ENCODE measurements around the gene FGF19.

The FGF19 gene, protein sequence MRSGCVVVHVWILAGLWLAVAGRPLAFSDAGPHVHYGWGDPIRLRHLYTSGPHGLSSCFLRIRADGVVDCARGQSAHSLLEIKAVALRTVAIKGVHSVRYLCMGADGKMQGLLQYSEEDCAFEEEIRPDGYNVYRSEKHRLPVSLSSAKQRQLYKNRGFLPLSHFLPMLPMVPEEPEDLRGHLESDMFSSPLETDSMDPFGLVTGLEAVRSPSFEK

DNA sequence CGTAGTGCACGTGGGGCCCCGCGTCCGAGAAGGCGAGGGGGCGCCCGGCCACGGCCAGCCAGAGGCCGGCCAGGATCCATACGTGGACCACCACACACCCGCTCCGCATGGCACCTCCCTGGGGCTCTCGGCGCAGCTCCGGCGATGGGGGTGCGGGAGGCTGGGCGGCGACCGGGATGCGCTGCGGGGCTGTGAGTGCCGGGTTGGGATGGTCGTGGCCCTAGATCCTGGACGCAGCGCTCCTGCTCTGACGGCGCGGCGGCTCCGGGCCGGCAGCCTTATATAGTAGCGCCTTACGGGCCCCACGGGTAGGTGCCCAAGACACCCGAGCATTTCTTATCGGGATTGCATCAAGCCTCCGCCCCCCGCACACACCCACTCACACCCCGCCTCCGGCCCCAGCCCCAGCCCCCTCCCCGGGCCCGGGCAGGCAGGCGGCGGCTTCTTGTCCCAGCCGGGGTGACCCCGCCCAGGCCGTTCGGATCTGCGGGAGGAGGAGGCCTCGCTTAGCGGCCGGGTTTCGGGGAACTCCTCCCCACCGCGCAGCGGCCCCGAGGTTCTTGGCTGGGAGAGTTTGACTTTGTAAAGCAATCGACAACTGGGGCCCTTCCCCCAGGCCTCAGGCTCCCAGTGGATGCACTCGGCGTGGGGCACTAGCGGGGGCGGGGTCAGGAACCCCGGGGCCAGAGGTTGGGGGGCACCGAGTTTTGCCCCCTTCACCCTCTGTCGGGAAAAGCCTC lies at the start of gene FGF19:
Gene FGF19, minus strand, starts transcription at position 255 of the 740 bp plus-strand sequence. Its CDS starts 146 bp downstream, at position 109.
- Histone ChIP-seq H3K4me1 (ENCODE audit: control insufficient read depth, insufficient read depth, low read length) (peaks cover 39% of the 10 kb centered on the region), H3K9me3 (ENCODE audit: control insufficient read depth, insufficient read depth, low read length) (no peaks in the 10 kb centered on the region), H3K4me3 (ENCODE audit: low read depth, low read length) (peak within 1 kb of the TSS; percentile 76), H3K36me3 (ENCODE audit: control insufficient read depth, insufficient read depth, low read length) (peaks cover 10% of the 10 kb centered on the region), H3K9ac (ENCODE audit: low read depth, low read length) (peak within 1 kb of the TSS; percentile 63), H3K27ac (ENCODE audit: low read depth, low read length) (peak within 1 kb of the TSS; percentile 85), H3K27me3 (ENCODE audit: control insufficient read depth, insufficient read depth, low read length) (peaks cover 17% of the 10 kb centered on the region)

DNA sequence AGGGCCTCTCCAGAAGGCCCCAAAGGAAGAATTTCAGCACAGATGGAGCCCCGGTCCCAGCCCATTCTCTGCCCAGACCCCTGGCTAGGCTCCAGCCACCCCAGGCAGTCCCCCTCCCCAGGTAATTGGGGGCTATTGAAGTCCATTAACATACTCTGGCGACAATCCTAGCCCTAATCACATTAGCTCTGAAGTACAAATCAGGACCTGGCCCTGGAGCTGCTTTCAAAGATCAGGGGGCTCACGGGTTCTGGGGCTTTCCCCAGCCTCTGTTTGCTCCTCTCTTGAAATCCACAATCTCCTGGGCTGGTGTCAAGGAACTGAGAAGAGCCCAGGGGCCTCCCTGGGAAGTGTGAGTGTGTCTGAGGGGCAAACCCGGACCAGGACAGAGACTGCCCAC lies 49.1 kb upstream of the FGF19 start:
- Histone ChIP-seq H3K9ac (ENCODE audit: low read depth, low read length) (no peak overlapping the region), H3K4me1 (ENCODE audit: control insufficient read depth, insufficient read depth, low read length) (no peaks in the 10 kb centered on the region), H3K36me3 (ENCODE audit: control insufficient read depth, insufficient read depth, low read length) (no peaks in the 10 kb centered on the region), H3K9me3 (ENCODE audit: control insufficient read depth, insufficient read depth, low read length) (no peaks in the 10 kb centered on the region), H3K27ac (ENCODE audit: low read depth, low read length) (no peak overlapping the region), H3K4me3 (ENCODE audit: low read depth, low read length) (no peak overlapping the region), H3K27me3 (ENCODE audit: control insufficient read depth, insufficient read depth, low read length) (no peaks in the 10 kb centered on the region)

DNA sequence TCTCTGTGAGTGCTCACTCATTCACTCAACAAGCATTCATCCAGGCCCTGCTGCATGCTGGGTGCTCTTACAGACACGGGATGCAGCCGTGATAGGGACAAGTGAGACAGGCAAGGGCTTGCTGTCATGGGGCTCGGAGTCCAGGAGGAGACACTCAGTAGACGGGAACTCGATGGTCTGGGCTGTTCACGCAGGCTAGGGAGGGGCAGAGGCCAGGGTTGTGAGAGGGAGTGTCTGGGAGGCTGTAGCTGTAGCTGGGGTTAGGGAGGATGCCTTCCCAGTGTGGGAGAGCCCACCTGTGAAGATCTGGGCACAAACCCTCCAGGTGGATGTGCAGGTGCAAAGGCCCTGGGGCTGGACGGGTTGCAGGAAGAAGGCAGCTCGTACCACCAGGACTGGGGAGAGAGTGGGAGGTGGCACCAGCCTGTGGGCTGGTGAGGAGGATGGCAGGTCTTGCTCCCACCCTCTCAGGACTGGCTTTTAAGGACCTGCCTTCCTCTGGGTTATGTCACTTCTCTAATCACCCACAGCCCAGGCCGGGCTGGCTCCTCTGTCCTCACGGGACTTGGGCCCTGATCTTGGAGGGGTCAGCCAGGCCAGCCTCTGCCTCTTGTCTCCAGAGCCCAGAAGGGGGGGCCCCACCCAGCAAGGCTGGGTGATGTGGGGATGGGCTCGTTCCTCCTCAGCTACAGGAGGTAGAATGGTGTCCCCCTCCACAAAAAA lies 47.2 kb upstream of the FGF19 start:
- H3K27me3 ChIP-seq (ENCODE audit: control insufficient read depth, insufficient read depth, low read length), result no peaks in the 10 kb centered on the region
- H3K9ac ChIP-seq (ENCODE audit: low read depth, low read length), result no peak overlapping the region

DNA sequence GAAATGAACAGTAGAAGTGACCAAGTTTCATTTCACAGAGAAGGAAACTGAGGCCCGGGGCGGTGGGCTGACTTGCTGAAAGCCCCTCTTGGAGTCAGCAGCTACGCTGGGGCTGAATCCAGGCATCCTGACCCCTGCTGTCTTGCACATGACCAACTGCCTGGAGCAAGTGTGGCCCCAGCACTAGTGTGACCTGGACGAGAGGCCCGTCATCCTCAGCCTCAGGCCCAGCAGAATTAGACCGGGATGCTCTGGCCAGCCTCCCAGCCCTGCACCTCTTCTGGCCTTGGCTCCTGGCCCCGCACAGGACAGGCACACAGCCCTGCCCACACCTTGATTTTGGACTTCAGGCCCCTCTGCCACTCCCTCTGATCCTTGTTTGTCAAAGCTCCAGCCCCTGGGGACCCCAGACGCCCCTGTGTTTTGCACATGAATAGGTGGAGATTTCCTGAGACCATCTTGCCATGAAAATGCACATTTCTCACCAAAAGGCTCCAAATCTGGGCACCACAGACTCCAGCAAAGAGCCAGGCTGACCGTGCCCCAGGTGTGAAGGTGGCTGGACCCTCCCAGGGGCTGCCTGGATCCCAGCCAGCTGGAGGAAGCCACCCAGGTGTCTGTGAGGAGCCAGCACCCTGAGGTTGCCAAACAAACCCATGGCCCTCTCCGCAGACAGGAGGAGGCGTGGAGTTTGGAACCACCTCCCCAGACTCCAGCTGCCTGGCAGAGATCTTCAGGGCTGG lies 46.5 kb upstream of the FGF19 start:
- H3K27ac ChIP-seq (ENCODE audit: low read depth, low read length), result no peak overlapping the region
- no peak overlapping the region for H3K9ac ChIP-seq (ENCODE audit: low read depth, low read length)
- H3K4me1 ChIP-seq (ENCODE audit: control insufficient read depth, insufficient read depth, low read length), result no peaks in the 10 kb centered on the region
- no peaks in the 10 kb centered on the region for H3K9me3 ChIP-seq (ENCODE audit: control insufficient read depth, insufficient read depth, low read length)
- no peak overlapping the region for H3K4me3 ChIP-seq (ENCODE audit: low read depth, low read length)
- H3K27me3 ChIP-seq (ENCODE audit: control insufficient read depth, insufficient read depth, low read length), result no peaks in the 10 kb centered on the region
- no peaks in the 10 kb centered on the region for H3K36me3 ChIP-seq (ENCODE audit: control insufficient read depth, insufficient read depth, low read length)

More for the DNA sequence above, 47.2 kb upstream of the FGF19 start:
- H3K27ac ChIP-seq (ENCODE audit: low read depth, low read length), result no peak overlapping the region
- no peaks in the 10 kb centered on the region for H3K4me1 ChIP-seq (ENCODE audit: control insufficient read depth, insufficient read depth, low read length)
- no peaks in the 10 kb centered on the region for H3K36me3 ChIP-seq (ENCODE audit: control insufficient read depth, insufficient read depth, low read length)
- H3K9me3 ChIP-seq (ENCODE audit: control insufficient read depth, insufficient read depth, low read length), result no peaks in the 10 kb centered on the region
- H3K4me3 ChIP-seq (ENCODE audit: low read depth, low read length), result no peak overlapping the region

DNA sequence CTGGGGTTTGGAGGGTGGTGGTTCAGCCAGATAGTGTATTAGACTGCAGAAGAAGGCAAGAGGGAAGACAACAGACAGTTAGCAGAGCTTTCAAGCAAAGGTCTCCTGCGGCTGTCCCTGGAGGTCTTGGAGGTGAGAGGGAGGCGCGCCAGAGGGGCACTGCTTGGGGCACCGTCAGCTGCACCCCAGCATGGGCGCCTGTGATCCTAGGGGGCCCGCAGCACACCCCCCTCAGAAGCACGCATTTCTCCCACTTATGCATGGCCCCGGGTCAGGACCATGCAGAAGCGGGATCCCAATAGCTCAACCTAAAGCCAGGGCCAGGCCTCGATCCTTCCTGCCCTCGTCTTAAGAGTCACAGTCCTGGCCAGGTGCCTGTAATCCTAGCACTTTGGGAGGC lies 44.8 kb upstream of the FGF19 start:
- Histone ChIP-seq H3K4me3 (ENCODE audit: low read depth, low read length) (no peak overlapping the region), H3K36me3 (ENCODE audit: control insufficient read depth, insufficient read depth, low read length) (no peaks in the 10 kb centered on the region), H3K4me1 (ENCODE audit: control insufficient read depth, insufficient read depth, low read length) (peaks cover 5% of the 10 kb centered on the region; the same call in 1 of the 2 replicates), H3K9me3 (ENCODE audit: control insufficient read depth, insufficient read depth, low read length) (no peaks in the 10 kb centered on the region), H3K27ac (ENCODE audit: low read depth, low read length) (no peak overlapping the region), H3K9ac (ENCODE audit: low read depth, low read length) (no peak overlapping the region), H3K27me3 (ENCODE audit: control insufficient read depth, insufficient read depth, low read length) (no peaks in the 10 kb centered on the region)

DNA sequence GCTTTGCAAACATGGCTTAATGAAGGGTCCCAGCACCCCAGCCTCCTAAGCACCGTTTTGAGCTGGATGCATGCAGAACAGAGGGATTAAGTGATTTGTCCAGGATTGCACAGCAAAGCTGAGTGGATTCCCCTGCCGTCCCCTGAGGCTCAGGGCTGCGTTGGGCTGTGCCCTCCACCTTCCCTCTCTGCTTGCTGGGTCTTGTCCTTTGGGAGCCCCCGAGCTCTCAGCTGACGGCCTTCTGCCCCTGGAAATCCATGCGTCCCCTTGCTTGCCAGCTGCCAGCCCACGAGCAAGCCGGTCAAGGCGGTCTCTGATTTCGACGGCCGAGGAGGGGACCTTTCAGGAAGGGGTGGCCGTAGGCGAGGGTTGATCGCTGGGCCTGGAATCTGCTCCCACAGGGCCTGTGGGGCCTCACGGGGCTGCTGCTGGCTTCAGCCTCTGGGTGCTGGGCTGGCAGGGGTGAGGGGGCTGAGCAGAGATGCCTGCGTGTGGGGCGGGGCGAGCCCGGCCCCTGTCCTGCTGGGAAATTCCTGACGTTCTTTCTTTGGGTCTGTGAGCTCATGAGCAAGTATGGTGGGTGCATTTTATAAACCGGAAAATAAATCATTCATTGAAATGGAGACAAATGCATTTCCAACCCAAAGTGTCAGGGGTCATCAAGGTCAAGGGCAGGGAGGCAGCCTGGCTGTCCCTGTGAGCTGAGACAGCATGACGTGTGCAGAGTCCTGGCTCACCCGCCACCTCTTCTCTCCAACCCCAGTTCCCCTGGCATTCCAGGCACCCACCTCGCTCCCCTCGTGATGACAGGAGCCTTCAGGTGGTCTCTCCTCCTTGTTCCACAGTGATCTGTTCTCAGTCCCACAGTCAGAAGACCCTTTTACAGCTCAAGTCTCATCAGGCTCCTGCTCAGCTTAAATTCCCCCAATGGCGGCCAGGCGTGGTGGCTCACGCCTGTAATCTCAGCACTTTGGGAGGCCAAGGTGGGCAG lies 43.2 kb upstream of the FGF19 start:
- peaks cover 5% of the 10 kb centered on the region; the same call in 1 of the 2 replicates for H3K4me1 ChIP-seq (ENCODE audit: control insufficient read depth, insufficient read depth, low read length)
- no peaks in the 10 kb centered on the region for H3K9me3 ChIP-seq (ENCODE audit: control insufficient read depth, insufficient read depth, low read length)
- H3K36me3 ChIP-seq (ENCODE audit: control insufficient read depth, insufficient read depth, low read length), result no peaks in the 10 kb centered on the region
- H3K4me3 ChIP-seq (ENCODE audit: low read depth, low read length), result no peak overlapping the region
- H3K27ac ChIP-seq (ENCODE audit: low read depth, low read length), result no peak overlapping the region
- no peaks in the 10 kb centered on the region for H3K27me3 ChIP-seq (ENCODE audit: control insufficient read depth, insufficient read depth, low read length)
- no peak overlapping the region for H3K9ac ChIP-seq (ENCODE audit: low read depth, low read length)

DNA sequence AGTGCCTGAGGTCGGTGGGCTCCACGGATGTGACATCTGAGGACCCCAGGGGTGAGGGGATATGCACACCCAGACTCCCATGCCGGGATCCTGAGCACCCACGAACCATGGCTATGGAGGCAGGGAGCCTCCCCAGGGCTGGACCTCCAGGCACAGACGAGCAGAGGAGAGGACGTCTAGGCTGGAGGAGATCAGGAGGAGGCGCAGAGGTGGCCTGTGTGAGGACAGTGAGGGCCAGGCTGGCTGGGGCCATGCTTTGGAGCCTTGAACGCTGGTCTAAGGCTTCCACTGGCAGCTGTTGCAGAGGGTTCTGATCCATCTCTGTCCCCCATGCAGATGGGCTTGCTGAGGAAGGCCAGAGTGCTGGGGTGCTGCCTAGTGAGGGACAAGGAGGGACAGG lies 42.3 kb upstream of the FGF19 start:
- peaks cover 5% of the 10 kb centered on the region; the same call in 1 of the 2 replicates for H3K4me1 ChIP-seq (ENCODE audit: control insufficient read depth, insufficient read depth, low read length)
- no peaks in the 10 kb centered on the region for H3K9me3 ChIP-seq (ENCODE audit: control insufficient read depth, insufficient read depth, low read length)
- no peak overlapping the region for H3K9ac ChIP-seq (ENCODE audit: low read depth, low read length)
- H3K27ac ChIP-seq (ENCODE audit: low read depth, low read length), result no peak overlapping the region
- no peaks in the 10 kb centered on the region for H3K27me3 ChIP-seq (ENCODE audit: control insufficient read depth, insufficient read depth, low read length)
- no peaks in the 10 kb centered on the region for H3K36me3 ChIP-seq (ENCODE audit: control insufficient read depth, insufficient read depth, low read length)
- no peak overlapping the region for H3K4me3 ChIP-seq (ENCODE audit: low read depth, low read length)

DNA sequence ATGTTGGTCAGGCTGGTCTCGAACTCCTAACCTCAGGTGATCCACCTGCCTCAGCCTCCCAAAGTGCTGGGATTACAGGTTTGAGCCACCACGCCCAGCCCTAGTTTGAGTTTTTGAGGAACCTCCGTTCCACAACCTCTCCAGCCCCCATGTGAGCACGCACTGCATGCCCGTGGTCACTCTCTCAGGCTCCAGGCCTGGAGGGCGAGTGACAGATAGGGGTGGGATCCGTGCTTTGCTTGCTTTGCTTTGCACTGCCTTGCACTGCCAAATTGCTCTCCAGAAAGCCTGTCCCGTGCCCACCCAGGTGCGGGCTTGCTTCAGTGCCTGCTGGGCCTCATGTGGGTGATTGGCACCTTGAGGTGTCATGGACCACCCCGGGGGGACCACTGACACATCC lies 41.4 kb upstream of the FGF19 start:
- Histone ChIP-seq H3K4me3 (ENCODE audit: low read depth, low read length) (no peak overlapping the region), H3K27ac (ENCODE audit: low read depth, low read length) (no peak overlapping the region), H3K9me3 (ENCODE audit: control insufficient read depth, insufficient read depth, low read length) (no peaks in the 10 kb centered on the region), H3K36me3 (ENCODE audit: control insufficient read depth, insufficient read depth, low read length) (no peaks in the 10 kb centered on the region), H3K27me3 (ENCODE audit: control insufficient read depth, insufficient read depth, low read length) (no peaks in the 10 kb centered on the region), H3K4me1 (ENCODE audit: control insufficient read depth, insufficient read depth, low read length) (peaks cover 5% of the 10 kb centered on the region; the same call in 1 of the 2 replicates), H3K9ac (ENCODE audit: low read depth, low read length) (no peak overlapping the region)

DNA sequence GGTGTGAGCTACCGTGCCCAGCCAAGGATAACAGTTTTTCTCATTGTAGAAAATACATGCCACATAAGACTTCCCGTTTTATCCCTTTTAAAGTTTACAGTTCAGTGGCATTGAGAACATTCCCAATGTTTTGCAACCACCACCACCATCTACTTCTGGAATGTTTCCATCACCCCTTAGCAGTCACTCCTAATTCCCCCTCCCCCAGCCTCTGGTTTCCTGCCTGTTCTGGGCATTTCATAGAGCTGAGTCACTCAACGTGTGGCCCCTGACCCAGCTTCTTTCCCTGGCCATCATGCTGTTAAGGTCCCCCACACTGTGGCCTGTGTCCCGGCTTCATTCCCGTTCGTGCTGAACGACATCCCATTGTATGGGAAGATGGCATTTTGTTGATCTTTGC lies 40.6 kb upstream of the FGF19 start:
- H3K9ac ChIP-seq (ENCODE audit: low read depth, low read length), result no peak overlapping the region
- H3K4me1 ChIP-seq (ENCODE audit: control insufficient read depth, insufficient read depth, low read length), result peaks cover 5% of the 10 kb centered on the region; the same call in 1 of the 2 replicates
- H3K36me3 ChIP-seq (ENCODE audit: control insufficient read depth, insufficient read depth, low read length), result no peaks in the 10 kb centered on the region
- no peak overlapping the region for H3K4me3 ChIP-seq (ENCODE audit: low read depth, low read length)
- no peaks in the 10 kb centered on the region for H3K9me3 ChIP-seq (ENCODE audit: control insufficient read depth, insufficient read depth, low read length)
- H3K27me3 ChIP-seq (ENCODE audit: control insufficient read depth, insufficient read depth, low read length), result no peaks in the 10 kb centered on the region
- H3K27ac ChIP-seq (ENCODE audit: low read depth, low read length), result no peak overlapping the region

DNA sequence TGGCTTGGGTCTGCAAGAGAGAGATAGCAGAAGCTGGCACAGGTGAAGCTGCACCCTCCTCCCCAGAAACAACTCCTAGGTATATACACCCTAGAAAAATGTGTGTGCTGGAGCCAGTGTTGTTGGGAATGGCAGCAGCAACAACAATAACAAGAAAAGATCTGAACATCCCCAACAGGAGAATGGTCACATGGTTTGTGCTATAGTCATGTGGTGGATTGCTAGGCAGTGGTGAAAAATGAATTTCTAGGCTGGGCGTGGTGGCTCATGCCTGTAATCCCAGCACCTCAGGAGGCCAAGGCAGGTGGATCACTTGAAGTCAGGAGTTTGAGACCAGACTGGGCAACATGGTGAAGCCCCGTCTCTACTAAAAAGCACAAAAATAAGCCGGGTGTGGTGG lies 31.0 kb upstream of the FGF19 start:
- Histone ChIP-seq H3K9ac (ENCODE audit: low read depth, low read length) (no peak overlapping the region), H3K27me3 (ENCODE audit: control insufficient read depth, insufficient read depth, low read length) (no peaks in the 10 kb centered on the region), H3K36me3 (ENCODE audit: control insufficient read depth, insufficient read depth, low read length) (no peaks in the 10 kb centered on the region), H3K27ac (ENCODE audit: low read depth, low read length) (no peak overlapping the region), H3K9me3 (ENCODE audit: control insufficient read depth, insufficient read depth, low read length) (no peaks in the 10 kb centered on the region), H3K4me1 (ENCODE audit: control insufficient read depth, insufficient read depth, low read length) (peaks cover 2% of the 10 kb centered on the region; the same call in 1 of the 2 replicates), H3K4me3 (ENCODE audit: low read depth, low read length) (no peak overlapping the region)

Data from HUES48 (cell line).